Measurements from ENCODE around the gene HOXB1.

Gene HOXB1

DNA sequence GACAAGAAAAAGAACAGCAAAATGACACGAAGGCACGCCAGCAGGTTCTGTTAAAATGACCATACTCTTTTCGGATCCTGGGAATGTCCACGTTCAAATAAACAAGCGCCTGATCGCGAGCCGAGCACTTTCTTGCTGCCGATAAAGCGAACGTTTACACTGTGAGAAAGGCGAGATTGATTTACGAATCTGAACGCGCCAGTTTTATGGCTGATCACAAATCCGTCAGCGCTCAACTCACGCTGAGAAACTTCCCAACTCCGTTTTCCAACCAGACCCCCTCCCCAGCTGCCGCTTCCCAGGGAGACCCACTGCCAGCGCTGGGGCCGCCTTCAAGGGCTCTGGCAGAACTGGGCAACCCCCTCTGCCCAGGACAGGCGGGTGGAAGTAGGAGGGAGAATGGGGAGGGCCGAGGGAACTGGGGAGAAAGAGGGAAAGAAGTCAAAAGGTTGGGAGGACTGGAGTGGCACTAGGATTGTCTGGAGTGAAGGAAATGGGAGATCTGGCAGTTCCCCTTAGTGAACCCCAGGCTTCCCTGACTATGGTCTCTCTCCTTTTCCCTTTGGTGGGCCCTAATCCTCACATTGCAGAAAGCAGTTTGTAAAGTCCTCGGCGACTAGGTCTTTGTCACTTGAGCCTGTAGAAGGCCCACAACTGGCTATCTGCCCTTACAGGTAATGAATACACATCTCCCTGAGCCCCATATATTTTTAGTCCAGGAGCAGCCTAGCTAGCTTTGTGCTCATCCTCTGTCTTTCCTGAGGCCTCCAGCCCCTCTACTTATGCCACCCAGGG lies 40.4 kb upstream of the HOXB1 start:
- TF ChIP-seq, protein P1, sequence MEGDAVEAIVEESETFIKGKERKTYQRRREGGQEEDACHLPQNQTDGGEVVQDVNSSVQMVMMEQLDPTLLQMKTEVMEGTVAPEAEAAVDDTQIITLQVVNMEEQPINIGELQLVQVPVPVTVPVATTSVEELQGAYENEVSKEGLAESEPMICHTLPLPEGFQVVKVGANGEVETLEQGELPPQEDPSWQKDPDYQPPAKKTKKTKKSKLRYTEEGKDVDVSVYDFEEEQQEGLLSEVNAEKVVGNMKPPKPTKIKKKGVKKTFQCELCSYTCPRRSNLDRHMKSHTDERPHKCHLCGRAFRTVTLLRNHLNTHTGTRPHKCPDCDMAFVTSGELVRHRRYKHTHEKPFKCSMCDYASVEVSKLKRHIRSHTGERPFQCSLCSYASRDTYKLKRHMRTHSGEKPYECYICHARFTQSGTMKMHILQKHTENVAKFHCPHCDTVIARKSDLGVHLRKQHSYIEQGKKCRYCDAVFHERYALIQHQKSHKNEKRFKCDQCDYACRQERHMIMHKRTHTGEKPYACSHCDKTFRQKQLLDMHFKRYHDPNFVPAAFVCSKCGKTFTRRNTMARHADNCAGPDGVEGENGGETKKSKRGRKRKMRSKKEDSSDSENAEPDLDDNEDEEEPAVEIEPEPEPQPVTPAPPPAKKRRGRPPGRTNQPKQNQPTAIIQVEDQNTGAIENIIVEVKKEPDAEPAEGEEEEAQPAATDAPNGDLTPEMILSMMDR (conservative IDR thresholded peaks at IDR 0.05; ENCODE audit: control insufficient read depth, insufficient read depth, low read depth, low read length), result no peak
- no peak for DNase-seq (ENCODE audit: low read depth)
- H3K4me3 ChIP-seq (ENCODE audit: control insufficient read depth, low read depth, low read length), result peak overlapping the region; percentile 34

DNA sequence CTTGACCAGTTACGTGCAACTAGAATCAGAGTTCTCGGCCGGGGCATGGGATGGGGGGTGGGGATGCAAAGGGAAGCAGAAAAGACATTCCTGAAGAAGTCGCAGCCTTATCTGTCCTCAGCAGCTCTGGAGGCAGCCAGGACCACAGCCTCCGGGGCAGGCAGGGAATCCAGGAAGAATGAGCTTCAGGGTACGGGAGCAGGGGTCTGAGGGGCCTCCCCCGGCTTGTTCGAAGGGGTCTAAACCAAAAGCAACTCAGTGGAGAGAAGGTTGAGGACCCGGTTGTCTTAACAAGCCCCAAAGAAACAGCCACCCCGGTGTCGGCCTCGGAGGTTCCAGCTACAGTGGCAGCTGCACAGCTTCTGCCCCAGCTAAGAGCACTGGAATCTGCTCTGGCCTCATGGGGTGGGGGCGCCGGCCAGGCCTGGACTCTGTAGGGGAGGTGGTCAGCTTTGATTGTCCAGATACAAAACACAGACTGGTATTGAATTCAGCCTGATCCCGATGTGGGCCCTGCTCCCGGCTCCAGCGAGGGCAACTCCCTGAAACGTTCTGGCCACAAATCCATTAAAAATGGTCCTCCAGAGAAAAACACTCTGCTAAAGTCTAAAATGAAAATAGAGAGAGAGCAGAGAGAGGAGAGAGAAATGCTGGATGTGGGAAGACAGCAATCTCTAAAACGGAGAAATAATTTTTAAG lies 39.7 kb upstream of the HOXB1 start:
- TF ChIP-seq, protein P1 (conservative IDR thresholded peaks at IDR 0.05; ENCODE audit: control insufficient read depth, insufficient read depth, low read depth, low read length), result no peak
- no peak for DNase-seq (ENCODE audit: low read depth)
- H3K4me3 ChIP-seq (ENCODE audit: control insufficient read depth, low read depth, low read length), result peak overlapping the region; percentile 34

DNA sequence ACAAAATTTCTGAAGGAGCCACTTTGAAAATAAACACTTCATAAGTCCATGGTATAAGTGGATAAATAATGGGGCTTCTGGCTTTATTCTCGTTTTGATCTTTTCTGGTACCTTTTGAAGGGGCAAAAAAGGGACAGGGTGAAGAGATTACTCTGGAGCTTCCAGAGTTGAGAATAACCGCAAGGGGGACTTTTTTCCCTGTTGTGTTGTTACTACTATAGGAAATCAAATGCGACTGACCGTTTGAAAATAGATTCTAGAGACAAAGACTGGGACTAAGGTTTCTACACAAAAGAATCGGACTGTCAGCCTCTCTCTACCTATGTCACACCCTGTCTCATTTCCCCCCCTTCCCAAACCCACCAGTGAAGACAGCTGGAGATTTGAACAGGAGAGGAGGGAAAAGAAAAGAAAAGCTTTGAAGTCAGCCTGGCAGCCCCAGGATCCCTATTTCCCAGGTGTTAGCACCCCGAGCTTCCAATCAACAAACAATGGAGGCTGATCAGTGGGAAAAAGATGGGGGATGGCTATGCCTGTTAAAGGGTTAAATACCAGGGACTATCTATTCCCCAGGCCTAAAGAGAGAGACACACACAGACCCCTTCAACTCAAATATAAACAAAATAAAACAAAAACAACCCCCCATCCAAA lies 39.0 kb upstream of the HOXB1 start:
- peak overlapping the region; percentile 34 for H3K4me3 ChIP-seq (ENCODE audit: control insufficient read depth, low read depth, low read length)
- TF ChIP-seq, protein P1 (conservative IDR thresholded peaks at IDR 0.05; ENCODE audit: control insufficient read depth, insufficient read depth, low read depth, low read length), result peak; percentile 6
- DNase-seq (ENCODE audit: low read depth), result no peak

DNA sequence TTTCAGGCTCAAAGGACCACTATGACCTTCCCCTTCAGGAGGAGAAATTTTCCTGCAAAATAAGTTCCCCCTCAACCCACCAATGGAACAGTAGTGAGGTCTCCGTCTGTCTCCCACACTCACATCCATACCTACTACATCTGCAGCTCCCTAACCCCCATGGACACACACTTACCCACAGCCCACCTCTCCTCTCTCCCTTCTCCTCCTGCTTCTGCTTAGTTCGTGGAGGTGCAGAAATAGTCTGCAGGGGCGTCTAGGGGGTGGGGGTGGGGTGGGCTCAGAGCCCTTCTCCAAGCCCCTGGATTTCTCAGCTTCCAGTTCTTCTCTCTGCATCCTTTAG lies 38.4 kb upstream of the HOXB1 start:
- peak overlapping the region; percentile 26 for H3K4me3 ChIP-seq (ENCODE audit: control insufficient read depth, low read depth, low read length)
- TF ChIP-seq, protein P1 (conservative IDR thresholded peaks at IDR 0.05; ENCODE audit: control insufficient read depth, insufficient read depth, low read depth, low read length), result no peak
- DNase-seq (ENCODE audit: low read depth), result no peak

DNA sequence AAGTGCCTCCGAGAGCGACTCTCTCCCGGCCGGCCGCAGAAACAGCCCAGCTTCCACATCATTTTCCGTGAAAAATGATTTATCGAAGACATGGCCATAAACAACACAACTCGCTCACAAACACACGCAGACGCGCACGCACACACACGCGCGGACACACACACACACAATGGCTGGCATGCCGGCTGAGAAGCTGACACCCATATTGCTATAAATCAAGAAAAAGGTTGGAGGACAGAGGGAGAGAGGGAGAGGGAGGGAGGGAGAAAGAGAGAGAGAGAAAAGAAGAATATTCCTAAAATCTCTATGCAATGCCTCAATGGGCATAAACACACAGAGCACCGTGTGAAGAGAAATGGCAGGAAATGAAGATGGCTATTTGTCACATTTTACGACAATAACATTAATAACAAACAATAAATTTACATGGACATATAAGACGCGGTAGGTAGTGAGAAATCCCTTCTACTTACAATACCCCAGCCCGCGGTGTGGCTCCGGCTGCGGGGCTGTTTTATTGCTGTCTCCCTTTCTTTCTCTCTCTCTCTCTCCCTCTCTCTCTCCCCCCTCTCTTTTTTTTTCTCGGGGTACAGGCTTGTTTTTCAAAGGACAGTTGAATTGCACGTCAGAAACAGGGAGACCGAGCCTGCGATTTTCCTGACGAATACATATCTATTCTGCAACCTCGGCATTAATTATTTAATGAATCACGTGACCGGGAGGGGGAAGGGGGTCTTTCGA lies 37.9 kb upstream of the HOXB1 start:
- peak overlapping the region; percentile 26 for H3K4me3 ChIP-seq (ENCODE audit: control insufficient read depth, low read depth, low read length)
- TF ChIP-seq, protein P1 (conservative IDR thresholded peaks at IDR 0.05; ENCODE audit: control insufficient read depth, insufficient read depth, low read depth, low read length), result no peak
- no peak for DNase-seq (ENCODE audit: low read depth)

DNA sequence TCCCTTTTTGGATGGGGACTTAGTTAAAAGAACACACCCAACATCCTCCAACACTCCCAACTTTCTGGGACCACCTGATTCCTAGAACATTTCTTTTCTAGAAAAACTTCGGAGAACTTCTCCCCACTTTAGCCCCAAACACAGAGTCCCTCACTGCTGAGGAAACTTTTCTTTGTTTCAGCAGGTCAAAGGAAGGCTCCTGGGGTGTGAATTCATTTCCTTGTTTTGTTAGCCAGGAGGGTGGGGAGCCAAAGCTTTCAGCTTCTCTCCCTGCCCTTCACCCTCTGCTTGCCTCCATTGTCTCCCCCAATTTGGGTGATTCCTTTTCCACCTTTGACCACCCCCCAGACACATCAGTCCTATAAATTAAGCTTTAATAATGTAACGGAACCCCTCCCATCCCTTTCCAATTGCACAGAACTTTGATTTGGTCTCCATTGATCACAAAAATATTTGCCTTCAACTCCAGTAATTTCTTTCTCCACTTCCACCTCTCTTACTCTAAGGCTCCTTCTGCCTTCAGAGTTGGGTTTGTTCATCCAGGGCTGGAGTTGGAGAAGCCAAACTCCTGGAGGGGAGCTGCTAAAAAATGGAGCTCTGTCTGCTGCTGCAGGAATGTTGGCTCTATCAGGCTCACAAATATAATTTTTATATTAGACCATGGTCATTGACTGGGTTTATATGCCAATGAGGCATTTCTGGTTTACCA lies 37.0 kb upstream of the HOXB1 start:
- TF ChIP-seq, protein P1 (conservative IDR thresholded peaks at IDR 0.05; ENCODE audit: control insufficient read depth, insufficient read depth, low read depth, low read length), result no peak
- H3K4me3 ChIP-seq (ENCODE audit: control insufficient read depth, low read depth, low read length), result no peak overlapping the region
- DNase-seq (ENCODE audit: low read depth), result no peak

All from fibroblast of mammary gland (primary cell).